Endometrium (tissue), 2 donors: ENCODE data around the gene EPB42.
"Not testable (repeated sequence)": the region's sequence is repeated elsewhere in the genome, so short reads cannot be mapped to it uniquely, and the experiment has no call there.

Experiments used
- FAIRE-seq: peaks from 2 replicates; lab custom pipeline; 2012; peaks lifted over from hg19 to GRCh38; lab: Jason Lieb, UNC
- donor health status: control.
- donor health status: control.

EPB42 gene

GRCh38 chr15:43185157-43186002 is 35.4 kb downstream of the EPB42 start, which contains the start of gene CCNDBP1:
CCNDBP1 (plus strand) TSS chr15:43185403; CDS start chr15:43185499, 96 bp downstream.
- FAIRE-seq, result no peak

- FAIRE-seq, result no peak
Measured at GRCh38 chr15:43184407-43185124, 36.3 kb downstream of the EPB42 start.

DNA sequence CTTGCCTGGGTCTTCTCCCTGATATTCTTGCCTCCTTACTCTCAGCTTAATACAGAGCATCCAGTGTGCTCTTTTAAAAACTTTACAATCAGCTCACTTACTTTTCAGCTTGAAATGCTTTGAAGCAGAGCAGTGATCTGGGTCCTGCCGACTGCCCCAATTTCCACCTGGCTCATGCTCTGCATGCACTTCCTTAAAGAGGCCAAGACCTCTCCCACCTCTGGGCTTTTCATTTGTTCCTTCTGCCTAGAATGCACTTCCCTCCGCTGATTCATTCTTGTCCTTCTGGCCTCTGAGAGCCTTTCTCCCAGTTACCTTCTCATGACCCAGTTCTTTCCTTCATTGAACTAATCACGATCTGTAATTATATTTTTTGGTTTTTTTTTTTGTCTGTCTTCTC is 37.5 kb downstream of the EPB42 start:
- no peak for FAIRE-seq

GRCh38 chr15:43177147-43177546 is 43.7 kb downstream of the EPB42 start:
- FAIRE-seq, result not testable (repeated sequence)

- not testable (repeated sequence) for FAIRE-seq
Measured at GRCh38 chr15:43175656-43176309, 45.0 kb downstream of the EPB42 start.

DNA sequence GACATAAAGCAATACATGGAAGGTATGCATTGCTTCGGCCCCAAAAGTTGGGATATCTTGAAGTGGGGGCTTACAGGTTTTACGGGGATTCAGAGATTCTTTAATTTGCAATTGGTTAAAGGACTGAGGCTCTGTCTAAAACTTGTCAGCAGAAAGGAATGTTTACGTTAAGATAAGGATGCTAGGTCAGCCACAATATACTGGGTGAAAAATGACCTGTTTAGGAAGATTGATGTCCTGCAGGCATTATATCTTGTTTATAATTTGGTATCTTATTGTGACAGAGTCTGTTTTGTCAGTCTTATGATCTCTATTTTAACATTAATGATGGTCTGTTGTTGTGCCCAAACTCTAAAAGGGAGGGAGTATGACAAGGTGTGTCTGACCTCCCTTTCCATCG is 50.9 kb downstream of the EPB42 start:
- FAIRE-seq, result no peak

DNA sequence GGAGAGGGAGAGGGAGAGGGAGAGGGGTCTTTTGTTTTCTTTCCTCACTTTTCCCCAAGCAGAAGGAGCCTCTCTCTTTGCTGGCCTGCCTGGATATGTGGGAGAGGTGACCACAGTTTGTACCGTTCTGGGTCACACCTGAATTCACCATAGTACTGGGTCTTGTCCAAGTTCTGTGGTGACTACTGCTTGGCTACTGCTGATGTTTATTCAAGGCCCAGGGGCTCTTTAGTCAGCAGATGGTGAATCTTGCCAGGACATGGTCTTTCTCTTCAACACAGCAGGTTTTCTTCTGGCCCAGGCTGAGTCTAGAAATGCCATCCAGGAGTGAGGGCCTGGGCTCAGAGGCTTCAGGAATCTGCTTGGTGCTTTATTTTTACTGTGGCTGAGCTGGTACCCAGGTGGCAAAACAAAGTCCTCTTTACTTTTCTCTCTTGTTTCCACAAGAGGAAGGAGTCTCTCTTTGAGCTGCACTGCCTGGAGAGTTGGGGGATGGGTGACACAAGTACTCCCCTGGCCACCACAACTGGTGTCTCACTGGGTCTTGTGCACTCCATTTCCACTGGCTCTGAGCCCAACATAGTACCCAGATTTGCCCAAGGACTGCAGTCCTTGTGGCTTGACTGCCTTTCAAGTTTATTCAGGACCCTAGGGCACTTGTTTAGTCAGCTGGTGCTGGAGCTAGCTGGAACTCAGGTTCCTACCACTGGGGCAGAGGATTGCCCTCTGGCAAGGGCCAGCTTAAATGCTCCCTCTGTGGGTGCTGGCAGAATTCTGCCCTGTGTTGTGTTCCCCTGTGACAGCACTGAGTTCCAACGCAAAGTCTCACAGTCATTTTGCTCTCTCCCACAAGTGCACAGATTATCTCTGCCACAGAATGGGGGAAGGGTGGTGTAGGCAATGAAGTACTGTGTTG is 52.4 kb downstream of the EPB42 start:
- FAIRE-seq, result no peak

DNA sequence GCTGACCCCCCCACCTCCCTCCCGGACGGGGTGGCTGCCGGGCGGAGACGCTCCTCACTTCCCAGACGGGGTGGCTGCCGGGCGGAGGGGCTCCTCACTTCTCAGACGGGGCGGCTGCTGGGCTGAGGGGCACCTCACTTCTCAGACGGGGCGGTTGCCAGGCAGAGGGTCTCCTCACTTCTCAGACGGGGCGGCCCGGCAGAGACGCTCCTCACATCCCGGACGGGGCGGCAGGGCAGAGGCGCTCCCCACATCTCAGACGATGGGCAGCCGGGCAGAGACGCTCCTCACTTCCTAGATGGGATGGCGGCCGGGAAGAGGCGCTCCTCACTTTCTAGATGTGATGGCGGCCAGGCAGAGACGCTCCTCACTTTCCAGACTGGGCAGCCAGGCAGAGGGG is 53.6 kb downstream of the EPB42 start:
- FAIRE-seq, result not testable (repeated sequence)

- no peak for FAIRE-seq
Measured at GRCh38 chr15:43165801-43166325, 55.0 kb downstream of the EPB42 start.

- FAIRE-seq, result no peak
Measured at GRCh38 chr15:43153269-43153668, 67.5 kb downstream of the EPB42 start.

GRCh38 chr15:43151688-43152087 is 69.1 kb downstream of the EPB42 start:
- FAIRE-seq, result no peak

DNA sequence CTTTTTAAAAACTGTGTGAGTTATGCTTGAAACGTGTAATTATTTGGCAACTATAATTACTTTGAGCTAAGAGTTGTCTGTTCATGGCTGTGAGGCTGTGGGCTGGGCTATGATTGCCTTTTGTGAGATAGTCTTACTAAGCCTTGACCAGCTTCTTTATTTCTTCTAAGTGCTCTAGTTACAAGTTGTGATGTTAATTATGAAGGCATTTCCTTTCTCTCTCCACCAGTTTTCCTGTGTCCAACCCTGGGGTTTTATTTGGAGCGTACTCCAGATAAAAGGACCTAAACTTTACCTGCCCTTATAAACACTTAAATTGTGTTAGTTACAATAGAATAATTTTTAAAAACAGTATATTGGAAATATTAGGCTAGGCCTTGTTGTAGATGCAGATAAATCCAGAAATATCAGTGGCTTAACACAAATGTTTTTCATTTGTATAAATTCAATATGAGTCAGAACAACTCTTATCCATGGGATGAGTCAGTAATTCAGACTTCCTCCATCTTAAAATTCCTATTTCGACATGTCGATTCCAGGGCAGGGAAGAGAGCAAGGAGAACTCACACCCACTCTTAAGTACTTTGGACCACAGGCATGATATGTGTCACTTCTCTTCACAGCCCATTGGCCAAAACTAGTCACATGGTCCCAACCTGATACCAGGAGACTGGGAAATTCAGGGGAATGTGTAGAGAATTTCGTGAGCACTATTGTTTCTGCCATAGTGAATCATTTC is 70.5 kb downstream of the EPB42 start:
- no peak for FAIRE-seq
